ENCODE data around the gene KDM2B.

The KDM2B gene

GRCh38 chr12:121439715-121440114 is 141.1 kb downstream of the KDM2B start:
- Histone ChIP-seq H3K4me3 (no peak overlapping the region), H3K4me1 (no peaks in the 10 kb centered on the region; the same call in 1 of the 2 replicates), H3K36me3 (replicated peaks) (peaks cover 89% of the 10 kb centered on the region), H3K27me3 (ENCODE audit: low read depth) (no peaks in the 10 kb centered on the region), H3K9me3 (peaks cover 4% of the 10 kb centered on the region)
- in situ Hi-C loops (cut with MboI; ENCODE audit: low sequenced_read_pairs) = no loop called here
- DNase-seq (ENCODE audit: low spot score in 2 of 2) = no peak

- H3K27me3 ChIP-seq (ENCODE audit: low read depth) = no peaks in the 10 kb centered on the region
- DNase-seq (ENCODE audit: low spot score in 2 of 2) = no peak
- H3K4me3 ChIP-seq = no peak overlapping the region
- no peaks in the 10 kb centered on the region; the same call in 1 of the 2 replicates for H3K4me1 ChIP-seq
- peaks cover 84% of the 10 kb centered on the region for H3K36me3 ChIP-seq (replicated peaks)
- in situ Hi-C loops (cut with MboI; ENCODE audit: low sequenced_read_pairs) = no loop called here
- peaks cover 4% of the 10 kb centered on the region for H3K9me3 ChIP-seq
Measured at GRCh38 chr12:121438905-121439304, 141.9 kb downstream of the KDM2B start.

DNA sequence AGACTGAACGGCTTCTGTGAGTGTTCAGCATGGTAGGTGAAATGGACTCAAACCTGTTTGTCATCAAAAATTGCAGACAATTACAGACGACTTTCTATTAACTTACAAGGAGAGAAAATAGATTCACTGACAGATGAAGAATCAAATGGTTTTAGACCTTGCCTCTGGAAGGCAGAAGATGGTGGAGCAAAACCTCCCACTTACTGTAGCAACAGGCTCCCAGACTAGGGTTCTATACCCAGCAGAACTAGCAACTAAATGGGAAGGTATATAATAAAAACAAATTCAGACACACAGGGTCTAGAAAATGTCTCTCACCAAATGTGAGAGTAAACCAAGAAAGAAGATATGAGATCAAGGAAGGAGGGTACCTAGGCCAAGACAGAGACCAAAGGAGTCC is 144.1 kb downstream of the KDM2B start:
- peaks cover 84% of the 10 kb centered on the region for H3K36me3 ChIP-seq (replicated peaks)
- H3K4me1 ChIP-seq = no peaks in the 10 kb centered on the region; the same call in 1 of the 2 replicates
- H3K9me3 ChIP-seq = peaks cover 4% of the 10 kb centered on the region
- no peak overlapping the region for H3K4me3 ChIP-seq
- in situ Hi-C loops (cut with MboI; ENCODE audit: low sequenced_read_pairs) = no loop called here
- DNase-seq (ENCODE audit: low spot score in 2 of 2) = no peak
- H3K27me3 ChIP-seq (ENCODE audit: low read depth) = no peaks in the 10 kb centered on the region

DNA sequence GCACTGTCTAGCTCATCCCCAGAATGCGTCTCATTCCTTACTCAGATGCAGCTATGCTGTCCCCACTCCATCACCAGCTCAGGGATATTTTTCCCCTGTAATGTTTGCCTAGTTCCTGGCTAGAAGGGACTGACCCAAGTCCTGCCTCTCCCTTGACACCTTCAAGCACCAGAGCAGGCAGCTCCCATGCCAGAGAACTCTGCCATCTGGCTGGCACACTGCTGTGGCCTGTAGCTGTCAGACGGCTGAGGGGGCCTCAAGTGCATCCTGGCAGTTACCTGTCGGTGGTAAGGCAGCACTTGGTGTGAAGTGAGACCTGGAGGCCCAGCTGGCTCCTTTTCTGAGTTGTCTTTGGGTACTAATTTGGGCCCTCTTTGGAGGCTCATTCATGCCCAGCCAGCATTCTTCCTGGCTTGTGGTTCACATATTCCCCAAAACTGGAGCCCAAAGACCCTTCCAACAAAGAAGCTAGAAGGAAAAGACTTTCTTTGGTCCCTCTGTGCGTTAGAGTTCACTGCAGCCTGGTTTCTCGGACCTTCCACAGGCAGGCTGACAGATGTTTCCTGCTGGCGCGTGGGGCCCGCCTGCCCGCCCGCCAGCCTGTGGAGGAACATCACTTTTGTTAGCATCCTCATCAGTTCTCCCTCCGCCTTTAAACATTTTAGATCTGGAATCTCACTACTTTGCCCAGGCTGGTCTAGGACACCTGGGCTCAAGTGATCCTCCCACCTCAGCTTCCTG is 147.9 kb downstream of the KDM2B start:
- in situ Hi-C loops (cut with MboI; ENCODE audit: low sequenced_read_pairs) = no loop called here
- Histone ChIP-seq H3K4me3 (no peak overlapping the region), H3K9me3 (peaks cover 4% of the 10 kb centered on the region), H3K27me3 (ENCODE audit: low read depth) (no peaks in the 10 kb centered on the region), H3K4me1 (no peaks in the 10 kb centered on the region; the same call in 1 of the 2 replicates), H3K36me3 (replicated peaks) (peaks cover 82% of the 10 kb centered on the region)
- no peak for DNase-seq (ENCODE audit: low spot score in 2 of 2)

GRCh38 chr12:121430833-121431415 is 149.9 kb downstream of the KDM2B start:
- H3K4me1 ChIP-seq = no peaks in the 10 kb centered on the region; the same call in 1 of the 2 replicates

DNA sequence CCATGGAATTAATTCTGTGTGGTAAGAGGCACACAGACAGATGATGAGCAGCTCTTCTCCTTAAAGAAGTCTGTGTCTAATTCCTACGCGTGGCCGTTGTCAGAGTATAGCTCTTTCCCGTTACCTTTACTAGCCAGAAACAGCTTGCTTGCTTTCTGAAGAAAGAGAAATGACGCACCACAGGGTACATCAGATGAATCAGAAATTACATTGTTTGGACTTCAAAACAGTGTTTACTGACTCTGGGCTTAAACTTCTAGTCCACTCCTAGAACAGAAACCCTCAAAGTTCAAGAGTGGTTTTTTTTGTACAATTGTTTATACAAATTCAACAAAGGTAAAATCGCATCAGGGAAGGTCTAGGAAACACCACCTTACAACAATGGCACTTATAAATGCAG is 151.9 kb downstream of the KDM2B start:
- in situ Hi-C loops (cut with MboI; ENCODE audit: low sequenced_read_pairs) = no loop called here
- no peak overlapping the region for H3K4me3 ChIP-seq
- H3K4me1 ChIP-seq = no peaks in the 10 kb centered on the region
- H3K9me3 ChIP-seq = no peaks in the 10 kb centered on the region
- H3K36me3 ChIP-seq (replicated peaks) = peaks cover 89% of the 10 kb centered on the region
- DNase-seq (ENCODE audit: low spot score in 2 of 2) = no peak
- no peaks in the 10 kb centered on the region for H3K27me3 ChIP-seq (ENCODE audit: low read depth)

More at GRCh38 chr12:121430833-121431415, 149.9 kb downstream of the KDM2B start:
- Histone ChIP-seq H3K9me3 (no peaks in the 10 kb centered on the region; the same call in 1 of the 2 replicates), H3K36me3 (replicated peaks) (peaks cover 85% of the 10 kb centered on the region), H3K27me3 (ENCODE audit: low read depth) (no peaks in the 10 kb centered on the region), H3K4me3 (no peak overlapping the region)
- in situ Hi-C loops (cut with MboI; ENCODE audit: low sequenced_read_pairs) = no loop called here
- no peak for DNase-seq (ENCODE audit: low spot score in 2 of 2)

- Histone ChIP-seq H3K4me3 (no peak overlapping the region), H3K4me1 (no peaks in the 10 kb centered on the region), H3K36me3 (replicated peaks) (peaks cover 89% of the 10 kb centered on the region), H3K9me3 (no peaks in the 10 kb centered on the region), H3K27me3 (ENCODE audit: low read depth) (no peaks in the 10 kb centered on the region)
- in situ Hi-C loops (cut with MboI; ENCODE audit: low sequenced_read_pairs) = no loop called here
- DNase-seq (ENCODE audit: low spot score in 2 of 2) = no peak
Measured at GRCh38 chr12:121427556-121428050, 153.2 kb downstream of the KDM2B start.

DNA sequence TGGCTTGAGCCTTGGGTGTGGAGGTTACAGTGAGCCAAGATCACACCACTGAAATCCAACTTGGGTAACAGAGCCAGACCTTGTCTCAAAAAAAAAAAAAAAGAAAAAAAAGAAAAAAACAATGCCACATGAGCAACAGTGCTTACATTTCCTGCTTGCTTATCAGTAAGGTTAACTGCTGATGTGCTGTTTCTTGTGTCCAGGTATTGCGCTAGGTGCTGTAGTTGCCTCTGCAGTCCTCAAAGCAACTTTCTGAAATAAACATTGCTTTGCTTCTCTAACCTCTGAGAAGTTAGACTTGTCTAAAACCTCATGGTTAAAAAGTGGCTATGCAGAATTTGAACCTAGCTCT is 156.2 kb downstream of the KDM2B start:
- in situ Hi-C loops (cut with MboI; ENCODE audit: low sequenced_read_pairs) = no loop called here
- DNase-seq (ENCODE audit: low spot score in 2 of 2) = no peak
- no peak overlapping the region for H3K4me3 ChIP-seq
- no peaks in the 10 kb centered on the region for H3K9me3 ChIP-seq
- no peaks in the 10 kb centered on the region for H3K4me1 ChIP-seq
- no peaks in the 10 kb centered on the region for H3K27me3 ChIP-seq (ENCODE audit: low read depth)
- peaks cover 94% of the 10 kb centered on the region for H3K36me3 ChIP-seq (replicated peaks)

GRCh38 chr12:121423682-121424623 is 156.9 kb downstream of the KDM2B start:
- in situ Hi-C loops (cut with MboI; ENCODE audit: low sequenced_read_pairs) = no loop called here
- Histone ChIP-seq H3K27me3 (ENCODE audit: low read depth) (no peaks in the 10 kb centered on the region), H3K36me3 (replicated peaks) (peaks cover 94% of the 10 kb centered on the region), H3K4me1 (no peaks in the 10 kb centered on the region), H3K4me3 (no peak overlapping the region), H3K9me3 (no peaks in the 10 kb centered on the region)
- no peak for DNase-seq (ENCODE audit: low spot score in 2 of 2)

GRCh38 chr12:121423253-121423652 is 157.6 kb downstream of the KDM2B start:
- Histone ChIP-seq H3K4me1 (no peaks in the 10 kb centered on the region), H3K27me3 (ENCODE audit: low read depth) (no peaks in the 10 kb centered on the region), H3K9me3 (no peaks in the 10 kb centered on the region), H3K36me3 (replicated peaks) (peaks cover 92% of the 10 kb centered on the region), H3K4me3 (no peak overlapping the region)
- in situ Hi-C loops (cut with MboI; ENCODE audit: low sequenced_read_pairs) = no loop called here
- DNase-seq (ENCODE audit: low spot score in 2 of 2) = no peak

- Histone ChIP-seq H3K36me3 (replicated peaks) (peaks cover 85% of the 10 kb centered on the region), H3K4me1 (no peaks in the 10 kb centered on the region), H3K27me3 (ENCODE audit: low read depth) (no peaks in the 10 kb centered on the region), H3K9me3 (no peaks in the 10 kb centered on the region), H3K4me3 (no peak overlapping the region)
- no peak for DNase-seq (ENCODE audit: low spot score in 2 of 2)
- in situ Hi-C loops (cut with MboI; ENCODE audit: low sequenced_read_pairs) = no loop called here
Measured at GRCh38 chr12:121420109-121420508, 160.7 kb downstream of the KDM2B start.

DNA sequence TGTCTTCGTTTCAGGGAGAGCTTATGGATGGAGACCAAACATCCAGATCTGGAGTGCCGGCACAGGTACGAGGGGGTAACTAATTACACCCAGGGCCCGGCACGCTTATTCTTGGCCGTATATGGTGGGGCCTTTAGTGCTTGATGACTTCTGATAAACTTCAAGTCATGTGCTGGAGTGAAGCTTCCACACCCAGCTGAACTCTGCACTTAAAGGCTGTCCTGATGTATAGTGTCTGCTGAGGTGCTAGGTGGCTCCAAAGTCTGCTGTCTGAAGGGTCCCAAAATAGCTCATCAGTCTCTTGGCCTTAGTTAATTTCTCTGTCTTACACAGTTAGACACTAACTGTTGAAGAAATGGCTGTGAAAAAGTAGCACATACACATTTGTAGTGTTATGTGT is 163.0 kb downstream of the KDM2B start:
- no peaks in the 10 kb centered on the region for H3K4me1 ChIP-seq
- peaks cover 71% of the 10 kb centered on the region for H3K36me3 ChIP-seq (replicated peaks)
- no peaks in the 10 kb centered on the region for H3K9me3 ChIP-seq
- no peak overlapping the region for H3K4me3 ChIP-seq
- in situ Hi-C loops (cut with MboI; ENCODE audit: low sequenced_read_pairs) = no loop called here
- DNase-seq (ENCODE audit: low spot score in 2 of 2) = no peak
- H3K27me3 ChIP-seq (ENCODE audit: low read depth) = no peaks in the 10 kb centered on the region

- Histone ChIP-seq H3K36me3 (replicated peaks) (peaks cover 34% of the 10 kb centered on the region), H3K4me1 (no peaks in the 10 kb centered on the region), H3K9me3 (no peaks in the 10 kb centered on the region), H3K27me3 (ENCODE audit: low read depth) (no peaks in the 10 kb centered on the region), H3K4me3 (no peak overlapping the region)
- in situ Hi-C loops (cut with MboI; ENCODE audit: low sequenced_read_pairs) = no loop called here
- DNase-seq (ENCODE audit: low spot score in 2 of 2) = no peak
Measured at GRCh38 chr12:121413917-121414316, 166.9 kb downstream of the KDM2B start.

Data from HAP-1 (cell line).